Bronchial epithelial cell (primary cell): Measurements from ENCODE around the gene A1BG. TPM values are rescaled to one million over a fixed set of nuclear protein-coding genes. Genes with fewer than 3 reads are reported as not detected.
"Not testable (repeated sequence)": the region's sequence is repeated elsewhere in the genome, so short reads cannot be mapped to it uniquely, and the experiment has no call there.

Experiments
- DNase-seq: peaks from one replicate; pipeline ENCODE4 v3.0.0-alpha.2; 2010; ENCODE audit warnings: low read depth
- FAIRE-seq: peaks from 2 replicates; lab custom pipeline; 2011; peaks lifted over from hg19 to GRCh38; lab: Jason Lieb, UNC
- H3K27me3 ChIP-seq: 2 replicates; pipeline ENCODE4 v1.5.1; 2011; ENCODE audit warnings: low read length; ENCODE audit not compliant: control insufficient read depth, insufficient read depth
- H3K36me3 ChIP-seq: 2 replicates; pipeline ENCODE4 v1.5.1; 2011; ENCODE audit warnings: low read length; ENCODE audit not compliant: control insufficient read depth, insufficient read depth
- H3K4me3 ChIP-seq: 2 replicates; pipeline ENCODE4 v1.5.1; 2011; ENCODE audit warnings: mild to moderate bottlenecking, low read depth, low read length, control low read depth
- CTCF ChIP-seq: IDR thresholded peaks from 2 replicates; pipeline ENCODE4 v1.5.1; 2011; ENCODE audit warnings: mild to moderate bottlenecking, moderate library complexity, low read length, control low read depth, inconsistent platforms; ENCODE audit not compliant: insufficient read depth, severe bottlenecking
- total RNA-seq: library from RNA; depleted of rRNA; stranded (reverse); fragments of >200 nt; gene quantifications from 2 replicates; pipeline ENCODE4 v1.2.1, GENCODE V29; 2014

The A1BG gene
- total RNA-seq, 1 donor from 2014 or later: 2.1 TPM

DNA sequence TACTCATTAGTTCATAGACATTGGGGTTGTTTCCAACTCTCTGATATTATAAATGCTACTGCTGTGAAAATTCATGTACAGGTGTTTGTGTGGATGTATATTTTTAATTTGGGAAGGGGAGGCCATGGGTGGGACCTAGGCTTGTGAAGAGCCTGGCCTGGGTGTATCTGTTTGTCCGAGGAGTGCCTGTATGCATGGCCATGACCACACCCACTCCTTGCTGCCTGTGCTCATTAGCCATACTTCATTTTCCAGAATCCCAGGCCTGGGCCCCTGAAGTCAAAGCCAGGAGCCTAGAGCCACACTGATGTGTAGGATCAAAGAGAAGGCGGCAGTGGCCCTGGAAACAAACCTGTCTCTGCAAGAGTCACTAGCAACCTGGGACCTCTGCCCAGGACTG lies 37.7 kb downstream of the A1BG start:
- Histone ChIP-seq H3K27me3 (no peaks in the 10 kb centered on the region), H3K4me3 (no peak overlapping the region), H3K36me3 (peaks cover 18% of the 10 kb centered on the region)
- FAIRE-seq (no peak), DNase-seq (no peak)
- TF ChIP-seq CTCF: no peak

- Histone ChIP-seq H3K36me3 (peaks cover 18% of the 10 kb centered on the region), H3K27me3 (no peaks in the 10 kb centered on the region), H3K4me3 (no peak overlapping the region)
- TF ChIP-seq CTCF: no peak
- no peak for DNase-seq
- peak; percentile 13 for FAIRE-seq
Measured at GRCh38 chr19:58311345-58311865, 41.9 kb downstream of the A1BG start.

GRCh38 chr19:58310685-58311084 lies 42.6 kb downstream of the A1BG start:
- H3K36me3 ChIP-seq: peaks cover 15% of the 10 kb centered on the region
- not testable (repeated sequence) for H3K4me3 ChIP-seq, DNase-seq, FAIRE-seq, H3K27me3 ChIP-seq
- TF ChIP-seq CTCF: peak; percentile 5

DNA sequence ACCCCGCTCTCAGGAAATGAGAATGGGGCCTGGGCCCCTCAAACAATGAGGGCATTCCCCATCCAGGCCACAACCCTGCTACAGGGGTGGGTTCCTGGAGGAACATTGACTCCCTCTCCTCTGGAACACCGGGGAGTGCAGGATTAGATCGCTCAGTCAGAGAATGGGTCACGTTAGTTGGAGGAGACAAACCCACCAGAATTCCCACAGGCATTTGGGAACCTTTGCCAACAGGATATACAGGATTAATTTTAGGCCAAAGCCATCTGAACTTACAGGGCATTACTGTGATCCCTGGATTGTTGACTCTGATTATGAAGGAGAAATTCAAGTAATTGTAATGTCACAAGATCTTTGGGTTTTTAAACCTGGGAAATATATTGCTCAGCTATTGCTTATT lies 45.6 kb downstream of the A1BG start:
- Histone ChIP-seq H3K27me3 (no peaks in the 10 kb centered on the region), H3K36me3 (peaks cover 7% of the 10 kb centered on the region)

DNA sequence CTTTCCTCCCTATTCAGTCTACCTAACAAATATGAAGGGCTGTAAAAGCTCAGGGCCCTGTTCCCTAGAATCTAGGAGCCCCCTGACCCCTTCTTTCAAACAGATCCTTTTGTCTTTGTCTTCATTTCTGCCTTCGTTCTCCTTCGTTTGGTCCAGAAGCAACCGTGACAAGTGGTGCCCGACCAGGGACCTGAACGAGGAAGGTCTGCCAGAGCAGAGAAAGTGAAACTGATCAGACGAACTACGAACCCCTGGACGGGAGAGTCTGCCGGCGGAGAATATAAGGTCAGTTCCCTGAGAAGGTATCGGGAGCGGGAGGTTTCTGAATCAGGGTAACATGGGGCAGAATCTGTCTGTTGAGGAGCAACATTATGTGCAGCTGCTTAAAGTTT lies 47.4 kb downstream of the A1BG start:
- H3K27me3 ChIP-seq: no peaks in the 10 kb centered on the region
- H3K36me3 ChIP-seq: no peaks in the 10 kb centered on the region
- no peak for DNase-seq
- no peak for TF ChIP-seq CTCF
- peak overlapping the region; percentile 97 for H3K4me3 ChIP-seq
- no peak for FAIRE-seq

More for the DNA sequence above, 45.6 kb downstream of the A1BG start:
- H3K4me3 ChIP-seq: no peak overlapping the region
- FAIRE-seq (no peak), DNase-seq (no peak)
- no peak for TF ChIP-seq CTCF
